Keratinocyte (primary cell): ENCODE results near the gene ZMIZ1.

Experiments used
- EZH2 ChIP-seq: IDR thresholded peaks from one replicate; pipeline ENCODE4 v1.6.1; 2012; ENCODE audit warnings: inconsistent platforms, mild to moderate bottlenecking, low read length, moderate library complexity
- TF ChIP-seq, protein P1 (sequence below), 3 experiments: IDR thresholded peaks in 1 of 3; conservative IDR thresholded peaks in 1 of 3; optimal IDR thresholded peaks in 1 of 3; 2 replicates in 2 of 3; 3 replicates in 1 of 3; pipeline versions ENCODE3 to v1.5.1; 2011; ENCODE audit warnings: low read length in 3 of 3, mild to moderate bottlenecking in 3 of 3, moderate library complexity in 2 of 3, control low read depth in 1 of 3, inconsistent platforms in 1 of 3; ENCODE audit not compliant: insufficient read depth in 2 of 3; ENCODE audit errors: extremely low read depth in 1 of 3

DNA sequence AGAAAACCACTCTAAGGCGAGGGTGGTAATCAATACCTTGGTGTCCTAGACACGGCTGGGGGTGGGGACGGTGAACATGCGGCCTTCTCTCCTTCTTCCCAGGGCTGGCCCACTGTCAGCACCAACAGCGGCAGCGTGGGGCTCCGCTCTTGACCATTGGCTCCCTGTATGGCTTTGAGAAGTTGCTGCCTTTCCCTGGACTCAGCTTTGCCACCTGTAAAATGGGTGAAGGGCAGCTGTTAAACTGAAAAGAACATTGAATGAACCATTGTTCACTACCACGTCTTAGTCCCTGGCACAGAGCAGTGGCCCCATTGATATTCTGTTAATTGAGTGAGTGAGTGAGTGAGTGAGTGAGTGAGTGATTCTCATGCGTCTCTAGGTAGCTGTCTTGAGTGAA, 95.3 kb downstream of the ZMIZ1 start:
- TF ChIP-seq, protein P1, sequence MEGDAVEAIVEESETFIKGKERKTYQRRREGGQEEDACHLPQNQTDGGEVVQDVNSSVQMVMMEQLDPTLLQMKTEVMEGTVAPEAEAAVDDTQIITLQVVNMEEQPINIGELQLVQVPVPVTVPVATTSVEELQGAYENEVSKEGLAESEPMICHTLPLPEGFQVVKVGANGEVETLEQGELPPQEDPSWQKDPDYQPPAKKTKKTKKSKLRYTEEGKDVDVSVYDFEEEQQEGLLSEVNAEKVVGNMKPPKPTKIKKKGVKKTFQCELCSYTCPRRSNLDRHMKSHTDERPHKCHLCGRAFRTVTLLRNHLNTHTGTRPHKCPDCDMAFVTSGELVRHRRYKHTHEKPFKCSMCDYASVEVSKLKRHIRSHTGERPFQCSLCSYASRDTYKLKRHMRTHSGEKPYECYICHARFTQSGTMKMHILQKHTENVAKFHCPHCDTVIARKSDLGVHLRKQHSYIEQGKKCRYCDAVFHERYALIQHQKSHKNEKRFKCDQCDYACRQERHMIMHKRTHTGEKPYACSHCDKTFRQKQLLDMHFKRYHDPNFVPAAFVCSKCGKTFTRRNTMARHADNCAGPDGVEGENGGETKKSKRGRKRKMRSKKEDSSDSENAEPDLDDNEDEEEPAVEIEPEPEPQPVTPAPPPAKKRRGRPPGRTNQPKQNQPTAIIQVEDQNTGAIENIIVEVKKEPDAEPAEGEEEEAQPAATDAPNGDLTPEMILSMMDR (optimal IDR thresholded peaks at IDR 0.05 in 1 of 3, IDR thresholded peaks at IDR 0.05 in 1 of 3, conservative IDR thresholded peaks at IDR 0.05 in 1 of 3; ENCODE audit: extremely low read depth in 1 of 3, insufficient read depth in 2 of 3, low read length in 3 of 3): no peak
- no peak for TF ChIP-seq EZH2
